ENCODE data around the gene C17orf58. TPM values are rescaled to one million over a fixed set of nuclear protein-coding genes. Genes with fewer than 3 reads are reported as not detected.

The C17orf58 gene
- total and polyA plus RNA-seq, 4 donors, result 7.0 to 11.6 (median 11.1) TPM

DNA sequence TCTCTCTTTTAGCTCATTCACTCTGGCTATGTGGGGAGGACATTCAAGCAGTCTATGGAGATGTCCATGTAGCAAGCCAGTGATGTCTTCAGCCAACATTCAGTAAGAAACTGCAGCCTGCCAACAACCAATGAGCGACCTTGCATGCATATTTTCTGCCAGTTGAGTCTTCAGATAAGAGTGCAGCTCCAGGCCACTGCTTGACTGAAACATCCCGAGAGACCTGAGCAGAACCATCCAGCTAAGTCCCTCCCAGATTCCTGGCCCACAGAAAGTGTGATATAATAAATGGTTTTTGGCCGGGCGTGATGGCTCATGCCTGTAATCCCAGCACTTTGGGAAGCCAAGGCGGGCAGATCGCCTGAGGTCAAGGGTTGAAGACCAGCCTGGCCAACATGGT, 10.5 kb upstream of the C17orf58 start:
- TF ChIP-seq, protein P1, sequence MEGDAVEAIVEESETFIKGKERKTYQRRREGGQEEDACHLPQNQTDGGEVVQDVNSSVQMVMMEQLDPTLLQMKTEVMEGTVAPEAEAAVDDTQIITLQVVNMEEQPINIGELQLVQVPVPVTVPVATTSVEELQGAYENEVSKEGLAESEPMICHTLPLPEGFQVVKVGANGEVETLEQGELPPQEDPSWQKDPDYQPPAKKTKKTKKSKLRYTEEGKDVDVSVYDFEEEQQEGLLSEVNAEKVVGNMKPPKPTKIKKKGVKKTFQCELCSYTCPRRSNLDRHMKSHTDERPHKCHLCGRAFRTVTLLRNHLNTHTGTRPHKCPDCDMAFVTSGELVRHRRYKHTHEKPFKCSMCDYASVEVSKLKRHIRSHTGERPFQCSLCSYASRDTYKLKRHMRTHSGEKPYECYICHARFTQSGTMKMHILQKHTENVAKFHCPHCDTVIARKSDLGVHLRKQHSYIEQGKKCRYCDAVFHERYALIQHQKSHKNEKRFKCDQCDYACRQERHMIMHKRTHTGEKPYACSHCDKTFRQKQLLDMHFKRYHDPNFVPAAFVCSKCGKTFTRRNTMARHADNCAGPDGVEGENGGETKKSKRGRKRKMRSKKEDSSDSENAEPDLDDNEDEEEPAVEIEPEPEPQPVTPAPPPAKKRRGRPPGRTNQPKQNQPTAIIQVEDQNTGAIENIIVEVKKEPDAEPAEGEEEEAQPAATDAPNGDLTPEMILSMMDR (IDR thresholded peaks at IDR 0.05; ENCODE audit: control extremely low read depth, extremely low read depth), result no peak
- H3K4me1 ChIP-seq (ENCODE audit: control insufficient read depth in 5 of 5, insufficient read depth in 5 of 5, low read length in 5 of 5), result peaks cover 0 to 5% (median 0%) of the 10 kb centered on the region in 5 donors
- H3K36me3 ChIP-seq (ENCODE audit: control insufficient read depth in 4 of 4, insufficient read depth in 4 of 4, low read length in 4 of 4), result no peaks in the 10 kb centered on the region
- ATAC-seq (ENCODE audit: insufficient read depth, low FRiP score) (no peak), DNase-seq (no peak)
- H3K9ac ChIP-seq (ENCODE audit: insufficient read depth in 1 of 2, low read length in 2 of 2), result no peak overlapping the region
- no peaks in the 10 kb centered on the region for H3K9me3 ChIP-seq (ENCODE audit: control insufficient read depth in 4 of 4, insufficient read depth in 3 of 4, low read length in 3 of 4)
- no peak overlapping the region for H3K27ac ChIP-seq (ENCODE audit: low read depth in 1 of 2, low read length in 1 of 2)
- H3K4me3 ChIP-seq, result no peak overlapping the region
- 78 to 82% methylated on average over 6 of the region's 6 CpGs for WGBS, 2 donors
- no peaks in the 10 kb centered on the region for H3K27me3 ChIP-seq (ENCODE audit: control insufficient read depth in 3 of 3, insufficient read depth in 3 of 3, low read length in 2 of 3)

DNA sequence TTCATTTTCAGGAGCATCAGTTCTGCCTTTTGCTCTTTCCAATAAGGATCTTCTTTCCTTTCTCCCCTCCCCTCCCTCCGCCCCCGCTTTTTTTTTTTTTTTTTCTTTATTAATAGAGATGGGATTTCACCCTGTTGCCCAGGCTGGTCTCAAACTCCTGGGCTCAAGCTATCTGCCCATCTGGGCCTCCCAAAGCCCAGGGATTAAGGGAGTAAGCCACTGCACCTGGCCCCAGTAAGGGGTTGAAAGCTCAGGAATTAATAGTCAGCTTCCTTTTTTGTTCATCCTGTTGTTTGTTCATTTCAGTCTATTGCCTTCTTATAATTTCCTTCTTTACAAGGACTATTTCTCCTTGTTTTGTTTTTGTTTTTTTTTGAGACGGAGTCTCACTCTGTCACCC, 7.9 kb upstream of the C17orf58 start:
- ATAC-seq (ENCODE audit: insufficient read depth, low FRiP score), result no peak
- WGBS, 2 donors, result 84 to 87% methylated on average over 3 of the region's 3 CpGs
- TF ChIP-seq, protein P1 (IDR thresholded peaks at IDR 0.05; ENCODE audit: control extremely low read depth, extremely low read depth), result no peak

DNA sequence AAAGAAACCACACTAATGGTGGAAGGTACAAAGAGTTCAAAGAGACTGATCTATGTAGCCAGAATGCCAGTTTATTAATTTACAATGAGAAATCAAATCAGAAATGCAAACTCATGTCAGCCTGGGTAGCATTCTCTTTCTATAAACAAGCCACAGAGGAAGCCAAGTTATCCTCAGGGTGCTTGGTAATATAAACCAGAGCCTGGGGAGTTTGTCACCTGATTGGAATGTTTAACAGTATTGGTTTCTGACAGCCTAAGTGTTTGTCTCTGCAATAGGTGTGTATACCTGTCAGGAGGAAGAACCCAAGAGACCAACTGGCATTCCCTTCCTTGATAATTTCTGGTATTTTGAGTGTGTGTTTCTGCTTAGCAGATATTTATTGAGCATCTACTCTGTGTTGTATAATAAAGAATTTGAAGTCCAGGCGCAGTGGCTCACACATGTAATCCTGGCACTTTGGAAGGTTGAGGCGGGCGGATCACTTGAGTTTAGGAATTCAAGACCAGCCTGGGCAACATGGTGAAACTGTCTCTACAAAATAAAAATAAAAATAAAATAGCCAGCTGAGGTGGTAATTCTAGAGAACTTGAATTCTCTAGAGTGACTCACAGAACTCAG, 3.1 kb upstream of the C17orf58 start:
- Histone ChIP-seq H3K9ac (ENCODE audit: insufficient read depth in 1 of 2, low read length in 2 of 2) (no peak overlapping the region), H3K4me3 (no peak overlapping the region), H3K9me3 (ENCODE audit: control insufficient read depth in 4 of 4, insufficient read depth in 3 of 4, low read length in 3 of 4) (no peaks in the 10 kb centered on the region), H3K27me3 (ENCODE audit: control insufficient read depth in 3 of 3, insufficient read depth in 3 of 3, low read length in 2 of 3) (no peaks in the 10 kb centered on the region), H3K27ac (ENCODE audit: low read depth in 1 of 2, low read length in 1 of 2) (no peak overlapping the region), H3K36me3 (ENCODE audit: control insufficient read depth in 4 of 4, insufficient read depth in 4 of 4, low read length in 4 of 4) (no peaks in the 10 kb centered on the region), H3K4me1 (ENCODE audit: control insufficient read depth in 5 of 5, insufficient read depth in 5 of 5, low read length in 5 of 5) (peaks cover 0 to 10% (median 4%) of the 10 kb centered on the region in 5 donors)
- TF ChIP-seq, protein P1 (IDR thresholded peaks at IDR 0.05; ENCODE audit: control extremely low read depth, extremely low read depth), result no peak
- ATAC-seq (ENCODE audit: insufficient read depth, low FRiP score) (no peak), DNase-seq (no peak)
- 93% methylated on average over 3 of the region's 3 CpGs for WGBS, 2 donors

More for the DNA sequence above, 7.9 kb upstream of the C17orf58 start:
- no peak for DNase-seq
- H3K4me3 ChIP-seq, result no peak overlapping the region
- no peak overlapping the region for H3K27ac ChIP-seq (ENCODE audit: low read depth in 1 of 2, low read length in 1 of 2)
- H3K9ac ChIP-seq (ENCODE audit: insufficient read depth in 1 of 2, low read length in 2 of 2), result no peak overlapping the region
- no peaks in the 10 kb centered on the region for H3K9me3 ChIP-seq (ENCODE audit: control insufficient read depth in 4 of 4, insufficient read depth in 3 of 4, low read length in 3 of 4)
- H3K27me3 ChIP-seq (ENCODE audit: control insufficient read depth in 3 of 3, insufficient read depth in 3 of 3, low read length in 2 of 3), result no peaks in the 10 kb centered on the region
- H3K4me1 ChIP-seq (ENCODE audit: control insufficient read depth in 5 of 5, insufficient read depth in 5 of 5, low read length in 5 of 5), result peaks cover 0 to 2% (median 0%) of the 10 kb centered on the region in 5 donors
- H3K36me3 ChIP-seq (ENCODE audit: control insufficient read depth in 4 of 4, insufficient read depth in 4 of 4, low read length in 4 of 4), result no peaks in the 10 kb centered on the region

DNA sequence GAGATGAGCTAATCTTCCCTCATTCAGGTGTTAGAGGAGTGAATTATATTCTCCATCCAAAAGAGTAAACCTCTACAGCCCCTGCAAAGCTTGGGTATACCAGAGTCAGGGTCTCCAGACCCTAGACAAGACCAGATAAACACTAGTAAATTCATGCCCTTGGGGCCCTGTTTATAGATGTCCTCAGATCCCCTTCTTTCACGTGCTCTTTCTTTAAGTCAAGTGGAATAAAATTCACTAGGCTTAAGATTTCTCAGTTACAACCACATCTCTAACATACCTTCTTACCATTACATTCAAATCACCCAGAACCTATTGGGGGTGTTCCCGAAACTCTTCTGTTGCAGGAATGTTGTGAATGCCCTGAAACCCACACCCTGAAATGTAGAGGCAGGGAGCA, 2.2 kb upstream of the C17orf58 start:
- Histone ChIP-seq H3K4me3 (no peak overlapping the region), H3K36me3 (ENCODE audit: control insufficient read depth in 4 of 4, insufficient read depth in 4 of 4, low read length in 4 of 4) (no peaks in the 10 kb centered on the region), H3K9me3 (ENCODE audit: control insufficient read depth in 4 of 4, insufficient read depth in 3 of 4, low read length in 3 of 4) (no peaks in the 10 kb centered on the region), H3K27ac (ENCODE audit: low read depth in 1 of 2, low read length in 1 of 2) (no peak overlapping the region), H3K4me1 (ENCODE audit: control insufficient read depth in 5 of 5, insufficient read depth in 5 of 5, low read length in 5 of 5) (peaks cover 0 to 14% (median 4%) of the 10 kb centered on the region in 5 donors), H3K9ac (ENCODE audit: insufficient read depth in 1 of 2, low read length in 2 of 2) (no peak overlapping the region), H3K27me3 (ENCODE audit: control insufficient read depth in 3 of 3, insufficient read depth in 3 of 3, low read length in 2 of 3) (no peaks in the 10 kb centered on the region)
- TF ChIP-seq, protein P1 (IDR thresholded peaks at IDR 0.05; ENCODE audit: control extremely low read depth, extremely low read depth), result no peak
- DNase-seq, result no peak
- ATAC-seq (ENCODE audit: insufficient read depth, low FRiP score), result no peak
- WGBS, 2 donors, result 82 to 83% methylated on average over 2 of the region's 2 CpGs

Measured in lung (tissue), 12 donors.